Testis (tissue), 2 donors: ENCODE measurements around the gene APOOL.

ENCODE experiments used
- POLR2A ChIP-seq: fragments of 450-650 bp; IDR thresholded peaks from one replicate; pipeline ENCODE4 v1.6.1; 2017; ENCODE audit warnings: antibody characterized with exemption, mild to moderate bottlenecking, moderate library complexity
- TF ChIP-seq, protein P1 (sequence below), 3 experiments: fragments of 450-650 bp in 2 of 3; fragments of 200-600 bp in 1 of 3; sonication (generic) in 1 of 3; IDR thresholded peaks; one replicate each; pipeline ENCODE4 v1.5.1; 2016 to 2019; ENCODE audit warnings: antibody characterized with exemption in 3 of 3, mild to moderate bottlenecking in 2 of 3, moderate library complexity in 1 of 3

DNA sequence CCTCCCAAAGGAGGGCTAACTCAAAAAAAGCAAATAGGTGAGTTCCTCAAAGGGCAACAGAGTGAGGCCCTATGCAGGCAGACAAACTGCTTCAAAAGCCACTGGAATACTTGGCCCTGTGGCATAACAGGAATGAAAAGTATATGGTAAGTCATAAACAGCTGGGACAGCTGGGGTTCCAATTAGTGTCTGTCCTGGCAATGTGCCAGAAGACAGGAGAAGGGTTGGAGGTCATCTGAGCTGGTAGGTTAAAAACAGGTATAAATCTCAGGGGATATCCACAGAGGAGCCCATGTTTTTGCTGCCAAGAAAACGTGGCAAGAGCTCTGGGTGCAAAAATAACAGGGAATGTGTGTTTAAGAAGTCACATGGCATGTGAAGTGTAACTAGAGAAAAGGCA is 111.6 kb downstream of the APOOL start:
- no peak for TF ChIP-seq POLR2A
- TF ChIP-seq, protein P1, sequence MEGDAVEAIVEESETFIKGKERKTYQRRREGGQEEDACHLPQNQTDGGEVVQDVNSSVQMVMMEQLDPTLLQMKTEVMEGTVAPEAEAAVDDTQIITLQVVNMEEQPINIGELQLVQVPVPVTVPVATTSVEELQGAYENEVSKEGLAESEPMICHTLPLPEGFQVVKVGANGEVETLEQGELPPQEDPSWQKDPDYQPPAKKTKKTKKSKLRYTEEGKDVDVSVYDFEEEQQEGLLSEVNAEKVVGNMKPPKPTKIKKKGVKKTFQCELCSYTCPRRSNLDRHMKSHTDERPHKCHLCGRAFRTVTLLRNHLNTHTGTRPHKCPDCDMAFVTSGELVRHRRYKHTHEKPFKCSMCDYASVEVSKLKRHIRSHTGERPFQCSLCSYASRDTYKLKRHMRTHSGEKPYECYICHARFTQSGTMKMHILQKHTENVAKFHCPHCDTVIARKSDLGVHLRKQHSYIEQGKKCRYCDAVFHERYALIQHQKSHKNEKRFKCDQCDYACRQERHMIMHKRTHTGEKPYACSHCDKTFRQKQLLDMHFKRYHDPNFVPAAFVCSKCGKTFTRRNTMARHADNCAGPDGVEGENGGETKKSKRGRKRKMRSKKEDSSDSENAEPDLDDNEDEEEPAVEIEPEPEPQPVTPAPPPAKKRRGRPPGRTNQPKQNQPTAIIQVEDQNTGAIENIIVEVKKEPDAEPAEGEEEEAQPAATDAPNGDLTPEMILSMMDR (IDR thresholded peaks at IDR 0.05), result no peak
